A549 treated with dexamethasone at 1 μM for 4 hours (cell line): ENCODE measurements around the gene HSPA1A. TPM values are rescaled to one million over a fixed set of nuclear protein-coding genes. Genes with fewer than 3 reads are reported as not detected.

Experiments
- total RNA-seq: library from RNA; stranded (reverse); fragments of 200-300 nt; extraction: Qiagen RNA extraction; gene quantifications from 5 replicates; pipeline ENCODE4 v1.2.3, GENCODE V29; 2022

Gene HSPA1A
- total RNA-seq: 104 to 243 TPM (median 196 TPM) in 5 replicates

DNA sequence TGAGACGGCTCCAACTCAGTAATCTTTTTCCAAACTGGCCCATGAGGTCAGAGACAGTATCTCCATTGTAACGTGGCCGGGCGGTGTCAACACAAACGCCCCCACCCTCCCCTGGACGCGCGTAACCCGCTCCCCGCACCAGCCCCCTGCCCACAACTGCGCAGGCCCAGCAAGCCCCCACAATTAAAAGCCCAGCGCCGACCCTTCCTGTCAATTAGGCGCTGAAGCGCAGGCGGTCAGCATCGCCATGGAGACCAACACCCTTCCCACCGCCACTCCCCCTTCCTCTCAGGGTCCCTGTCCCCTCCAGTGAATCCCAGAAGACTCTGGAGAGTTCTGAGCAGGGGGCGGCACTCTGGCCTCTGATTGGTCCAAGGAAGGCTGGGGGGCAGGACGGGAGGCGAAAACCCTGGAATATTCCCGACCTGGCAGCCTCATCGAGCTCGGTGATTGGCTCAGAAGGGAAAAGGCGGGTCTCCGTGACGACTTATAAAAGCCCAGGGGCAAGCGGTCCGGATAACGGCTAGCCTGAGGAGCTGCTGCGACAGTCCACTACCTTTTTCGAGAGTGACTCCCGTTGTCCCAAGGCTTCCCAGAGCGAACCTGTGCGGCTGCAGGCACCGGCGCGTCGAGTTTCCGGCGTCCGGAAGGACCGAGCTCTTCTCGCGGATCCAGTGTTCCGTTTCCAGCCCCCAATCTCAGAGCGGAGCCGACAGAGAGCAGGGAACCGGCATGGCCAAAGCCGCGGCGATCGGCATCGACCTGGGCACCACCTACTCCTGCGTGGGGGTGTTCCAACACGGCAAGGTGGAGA lies at the start of gene HSPA1A, which contains the start of gene HSPA1L:
Gene HSPA1A (plus strand): TSS at position 519 of the 814 bp plus-strand sequence. CDS start 214 bp downstream, at position 733.
Gene HSPA1L (minus strand): TSS at position 259 of the 814 bp plus-strand sequence. CDS start 3,311 bp downstream, outside the sequence.

GRCh38 chr6:31776989-31777666 lies 38.2 kb upstream of the HSPA1A start, which contains the start of gene VWA7:
TSS of gene VWA7 (minus strand) at chr6:31777328. CDS start at chr6:31776779, 549 bp downstream.

DNA sequence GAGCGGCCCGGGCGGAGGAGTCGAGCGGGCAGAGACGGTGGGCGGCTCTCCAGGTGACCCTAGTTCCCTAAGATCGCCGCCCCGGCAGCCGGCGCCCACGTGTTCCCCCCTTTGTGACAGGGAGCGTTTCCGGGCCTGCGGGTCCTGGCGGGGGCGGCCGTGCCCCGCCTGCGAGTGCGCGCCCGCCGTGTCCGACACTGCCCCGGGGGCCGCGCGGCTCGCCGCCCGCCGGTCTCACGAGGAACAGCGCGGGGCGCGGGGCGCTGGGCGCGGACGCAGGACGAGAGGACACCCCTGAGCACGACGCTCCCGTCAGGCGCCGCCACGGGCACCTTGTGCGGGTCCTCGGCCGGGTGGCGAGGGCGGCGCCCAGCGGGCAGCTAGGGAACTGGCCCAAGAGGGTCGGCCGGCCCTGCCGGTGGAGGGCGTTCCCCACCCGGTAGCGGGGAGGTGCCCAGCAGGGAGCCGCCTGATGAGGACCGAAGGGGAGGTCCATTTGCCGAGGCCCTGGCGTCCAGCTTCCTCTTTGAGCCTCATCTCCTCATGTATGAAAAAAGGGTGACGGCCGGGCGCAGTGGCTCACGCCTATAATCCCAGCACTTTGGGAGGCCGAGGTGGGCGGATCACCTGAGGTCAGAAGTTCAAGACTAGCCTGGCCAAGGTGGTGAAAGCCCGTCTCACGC lies 19.6 kb upstream of the HSPA1A start, which contains the start of gene VARS1:
Gene VARS1 (minus strand): TSS at position 137 of the 683 bp plus-strand sequence. CDS start 535 bp downstream, outside the sequence.

GRCh38 chr6:31806470-31807272 lies 8.7 kb upstream of the HSPA1A start, which contains the start of gene LSM2:
TSS of gene LSM2 (minus strand) at chr6:31806966. CDS start at chr6:31806757, 209 bp downstream.

GRCh38 chr6:31827286-31828079 lies 12.1 kb downstream of the HSPA1A start, which contains the start of gene HSPA1B:
TSS of gene HSPA1B (plus strand) at chr6:31827738. CDS start at chr6:31827951, 213 bp downstream.

DNA sequence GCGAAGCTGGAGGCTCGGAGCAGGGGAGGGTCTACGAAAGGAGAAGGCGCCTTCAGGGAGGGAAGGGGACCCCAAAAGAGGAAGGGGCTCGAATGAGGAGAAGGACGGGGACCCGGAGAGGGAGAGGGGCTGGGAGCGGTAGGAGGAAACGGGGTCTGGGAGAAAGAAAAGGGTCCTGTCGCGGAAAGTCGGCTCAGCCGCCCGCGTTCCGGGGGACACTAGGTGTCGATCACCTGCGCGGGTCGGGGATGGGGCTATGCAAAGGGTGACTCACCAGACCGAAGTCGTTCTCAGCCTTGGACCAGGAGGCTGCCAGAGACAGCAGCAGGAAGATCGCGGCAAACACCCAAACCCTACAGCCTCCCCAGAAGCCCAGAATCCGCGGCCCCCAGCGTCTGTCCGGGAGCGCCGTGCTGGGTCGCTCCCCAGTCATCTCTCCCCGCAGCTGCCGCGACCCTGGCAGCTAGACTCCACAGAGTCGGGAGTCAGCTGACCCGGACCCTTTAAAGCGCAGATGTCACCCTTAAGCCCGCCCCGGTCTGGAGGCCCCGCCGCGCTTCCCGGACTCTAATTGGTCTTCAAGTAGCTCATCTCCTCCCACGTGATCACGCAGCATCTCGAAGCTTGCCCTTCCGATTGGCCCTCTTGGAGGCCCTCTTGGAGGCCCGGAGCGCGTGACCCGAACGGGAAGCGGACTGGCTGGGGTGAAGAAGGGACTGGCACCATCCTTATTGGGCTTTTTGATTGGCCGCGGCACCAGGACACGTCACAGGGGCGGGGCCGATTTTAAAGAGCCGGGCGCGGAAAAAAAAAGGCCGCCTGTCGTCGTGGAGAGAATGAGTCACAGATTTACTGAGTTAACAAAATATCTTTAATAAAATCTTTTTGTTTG lies 47.2 kb downstream of the HSPA1A start, which contains the start of gene NEU1:
Gene NEU1 (minus strand): TSS at position 478 of the 892 bp plus-strand sequence. CDS start 45 bp downstream, at position 433.

Other genes with a start within 250 kb of the HSPA1A start
- 0.06 to 0.21 TPM (median 0.12 TPM) in 4 of 5 replicates, not detected in the other for gene LTA, start 243.3 kb upstream of the HSPA1A start, total RNA-seq
- gene TNF, start 240.0 kb upstream of the HSPA1A start, total RNA-seq: 0.06 TPM in 1 of 5 replicates, not detected in the others
- gene LTB, start 233.1 kb upstream of the HSPA1A start, total RNA-seq: 0.20 to 0.46 TPM (median 0.32 TPM) in 5 replicates
- 0.11 TPM in 1 of 5 replicates, not detected in the others for gene LST1, start 229.3 kb upstream of the HSPA1A start, total RNA-seq
- not detected in 5 replicates for gene NCR3, start 222.5 kb upstream of the HSPA1A start, total RNA-seq
- not detected in 5 replicates for gene AIF1, start 200.3 kb upstream of the HSPA1A start, total RNA-seq
- 60.5 to 88.7 TPM (median 87.7 TPM) in 5 replicates for gene PRRC2A, start 194.8 kb upstream of the HSPA1A start, total RNA-seq
- 106 to 143 TPM (median 140 TPM) in 5 replicates for gene BAG6, start 162.9 kb upstream of the HSPA1A start, total RNA-seq
- gene APOM, start 159.6 kb upstream of the HSPA1A start, total RNA-seq: 2.7 to 3.8 TPM (median 3.3 TPM) in 5 replicates
- gene C6orf47, start 154.8 kb upstream of the HSPA1A start, total RNA-seq: 11.3 to 13.3 TPM (median 12.8 TPM) in 5 replicates
- 8.9 to 12.1 TPM (median 11.6 TPM) in 5 replicates for gene GPANK1, start 150.5 kb upstream of the HSPA1A start, total RNA-seq
- 165 to 180 TPM (median 171 TPM) in 5 replicates for gene CSNK2B, start 149.5 kb upstream of the HSPA1A start, total RNA-seq
- 2.7 to 4.4 TPM (median 4.0 TPM) in 5 replicates for gene LY6G5B, start 145.6 kb upstream of the HSPA1A start, total RNA-seq
- gene LY6G5C, start 134.5 kb upstream of the HSPA1A start, total RNA-seq: 0.82 to 1.8 TPM (median 1.4 TPM) in 5 replicates
- gene ABHD16A, start 112.2 kb upstream of the HSPA1A start, total RNA-seq: 13.2 to 16.4 TPM (median 15.7 TPM) in 5 replicates
- gene LY6G6F, start 108.7 kb upstream of the HSPA1A start, total RNA-seq: not detected in 5 replicates
- not detected in 5 replicates for gene LY6G6D, start 100.2 kb upstream of the HSPA1A start, total RNA-seq
- 0.08 to 0.12 TPM in 2 of 5 replicates, not detected in the others for gene LY6G6C, start 93.8 kb upstream of the HSPA1A start, total RNA-seq
- not detected in 5 replicates for gene MPIG6B, start 92.2 kb upstream of the HSPA1A start, total RNA-seq
- gene DDAH2, start 86.2 kb upstream of the HSPA1A start, total RNA-seq: 24.9 to 30.6 TPM (median 28.7 TPM) in 5 replicates
- gene CLIC1, start 79.0 kb upstream of the HSPA1A start, total RNA-seq: 438 to 455 TPM (median 449 TPM) in 5 replicates
- gene MSH5, start 75.5 kb upstream of the HSPA1A start, total RNA-seq: 8.4 to 14.3 TPM (median 14.1 TPM) in 5 replicates
- 2.1 to 3.7 TPM (median 3.5 TPM) in 5 replicates for gene SAPCD1, start 52.9 kb upstream of the HSPA1A start, total RNA-seq
- 0.94 to 1.9 TPM (median 1.7 TPM) in 5 replicates for gene VWA7, start 38.2 kb upstream of the HSPA1A start, total RNA-seq
- gene VARS1, start 19.8 kb upstream of the HSPA1A start, total RNA-seq: 39.7 to 58.5 TPM (median 57.1 TPM) in 5 replicates
- 47.5 to 56.4 TPM (median 52.4 TPM) in 5 replicates for gene LSM2, start 8.6 kb upstream of the HSPA1A start, total RNA-seq
- gene HSPA1L, start 260 bp upstream of the HSPA1A start, total RNA-seq: 1.1 to 1.8 TPM (median 1.7 TPM) in 5 replicates
- 73.0 to 177 TPM (median 144 TPM) in 5 replicates for gene HSPA1B, start 12.2 kb downstream of the HSPA1A start, total RNA-seq
- gene NEU1, start 47.3 kb downstream of the HSPA1A start, total RNA-seq: 22.0 to 34.1 TPM (median 28.7 TPM) in 5 replicates
- gene SLC44A4, start 63.5 kb downstream of the HSPA1A start, total RNA-seq: 0.04 to 0.06 TPM in 2 of 5 replicates, not detected in the others
- gene EHMT2, start 82.2 kb downstream of the HSPA1A start, total RNA-seq: 18.2 to 30.9 TPM (median 28.3 TPM) in 5 replicates
- gene ZBTB12, start 86.5 kb downstream of the HSPA1A start, total RNA-seq: 2.9 to 4.4 TPM (median 3.9 TPM) in 5 replicates
- 0.27 to 0.40 TPM (median 0.30 TPM) in 5 replicates for gene C2, start 112.2 kb downstream of the HSPA1A start, total RNA-seq
- 1.4 to 2.1 TPM (median 1.6 TPM) in 5 replicates for gene CFB, start 130.6 kb downstream of the HSPA1A start, total RNA-seq
- 81.5 to 99.5 TPM (median 85.1 TPM) in 5 replicates for gene NELFE, start 143.4 kb downstream of the HSPA1A start, total RNA-seq
- gene SKIC2, start 143.6 kb downstream of the HSPA1A start, total RNA-seq: 17.5 to 26.7 TPM (median 23.7 TPM) in 5 replicates
- gene DXO, start 156.6 kb downstream of the HSPA1A start, total RNA-seq: 10.3 to 12.9 TPM (median 12.5 TPM) in 5 replicates
- gene C4A, start 166.5 kb downstream of the HSPA1A start, total RNA-seq: 0.63 to 1.2 TPM (median 0.89 TPM) in 5 replicates
- 0.47 to 0.90 TPM (median 0.64 TPM) in 5 replicates for gene C4B, start 199.3 kb downstream of the HSPA1A start, total RNA-seq
- gene CYP21A2, start 222.9 kb downstream of the HSPA1A start, total RNA-seq: 0.09 TPM in 1 of 5 replicates, not detected in the others